GM18519 (cell line): ENCODE measurements around the gene BABAM1.

Experiments used
- ATAC-seq: cut with Tn5 transposase; IDR thresholded peaks from one replicate; pipeline ENCODE4 v1.9.1; 2021; ENCODE audit warnings: mild to moderate bottlenecking, moderate library complexity; ENCODE audit not compliant: unreplicated experiment, low FRiP score

BABAM1 gene

DNA sequence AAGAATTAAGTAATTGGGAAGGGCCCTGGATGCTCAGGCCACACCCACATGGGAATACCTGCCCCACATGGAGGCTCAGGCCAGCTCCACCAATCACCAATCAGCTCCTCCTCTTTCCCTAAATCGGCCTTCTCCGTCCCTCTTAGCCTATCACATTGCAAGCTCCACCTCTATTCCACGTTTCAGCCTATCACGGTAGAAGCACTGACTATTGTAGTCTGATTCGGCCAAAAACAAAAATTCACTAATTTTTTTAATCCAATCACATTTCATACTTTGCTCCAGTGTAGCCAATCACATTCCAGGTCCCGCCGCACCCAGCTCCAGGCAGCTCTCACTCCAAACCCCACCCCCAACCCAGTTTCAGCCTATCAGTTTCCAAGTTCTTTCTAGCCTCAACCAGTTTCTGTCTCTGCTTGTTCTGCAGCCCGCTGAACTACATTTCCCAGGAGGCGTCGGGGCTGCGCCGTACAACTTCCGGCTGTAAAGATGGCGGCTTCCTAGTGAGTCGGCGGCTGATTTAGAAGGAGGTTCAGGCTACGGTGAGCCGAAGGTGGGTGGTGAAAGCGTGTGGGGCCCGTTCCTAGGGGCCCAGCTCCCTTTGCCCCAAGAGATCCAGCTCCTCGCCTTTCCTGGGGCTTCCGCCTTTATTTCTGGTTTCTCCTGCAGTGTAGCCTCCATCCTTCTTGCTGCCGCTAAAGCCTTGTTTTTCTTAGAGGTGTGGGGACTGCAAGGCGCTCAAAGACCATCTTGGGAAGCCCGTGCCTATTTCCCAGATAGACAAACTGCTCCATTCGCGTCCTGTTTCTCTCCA, at the start of gene BABAM1:
BABAM1 (plus strand) TSS at position 469 of the 814 bp plus-strand sequence. CDS start 1,364 bp downstream, outside the sequence.
- ATAC-seq: peak; percentile 81

- no peak for ATAC-seq
These were observed 48.0 kb upstream of the BABAM1 start for GRCh38 chr19:17219286-17219685.

DNA sequence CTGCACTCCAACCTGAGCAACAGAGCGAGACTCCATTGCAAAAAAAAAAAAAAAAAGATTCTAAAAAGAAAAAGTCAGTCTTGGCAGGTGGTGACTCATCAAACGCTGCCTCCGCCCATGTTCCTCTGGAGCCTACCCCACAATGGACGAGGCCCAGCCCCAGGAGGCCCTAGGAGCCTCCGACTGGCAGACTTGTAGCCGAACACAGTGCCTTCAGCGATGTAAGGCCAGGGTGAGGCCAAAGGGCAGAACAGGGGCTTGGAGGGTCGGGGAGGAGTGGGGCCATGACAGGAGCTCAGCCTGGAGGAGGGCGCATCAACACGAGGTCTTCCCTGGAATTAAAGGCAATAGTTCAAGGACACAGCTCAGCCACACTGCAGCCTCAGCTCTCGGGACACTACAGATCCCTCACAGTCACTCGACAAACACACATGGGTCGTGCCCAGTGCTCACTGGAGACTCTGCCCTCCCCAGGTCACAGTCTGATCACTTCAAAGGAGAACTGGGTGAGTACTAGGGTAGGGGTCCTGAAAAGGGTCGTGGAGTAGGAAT, 47.0 kb upstream of the BABAM1 start:
- no peak for ATAC-seq

DNA sequence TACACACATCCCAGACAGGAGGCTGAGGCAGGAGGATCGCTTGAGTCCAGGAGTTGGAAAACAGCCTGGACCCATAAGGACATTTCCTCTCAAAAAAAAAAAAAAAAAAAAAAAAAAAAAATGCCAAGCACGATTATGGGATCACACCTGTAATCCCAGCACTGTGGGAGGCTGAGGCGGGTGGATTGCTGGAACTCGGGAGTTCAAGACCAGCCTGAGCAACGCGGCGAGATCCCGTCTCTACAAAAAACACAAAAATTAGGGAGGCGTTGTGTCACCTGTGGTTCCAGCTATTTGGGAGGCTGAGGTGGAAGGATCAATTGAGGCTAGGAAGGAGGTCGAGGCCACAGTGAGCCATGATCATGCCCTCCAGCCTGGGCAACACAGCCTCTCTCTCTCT, 42.2 kb upstream of the BABAM1 start:
- ATAC-seq: no peak

DNA sequence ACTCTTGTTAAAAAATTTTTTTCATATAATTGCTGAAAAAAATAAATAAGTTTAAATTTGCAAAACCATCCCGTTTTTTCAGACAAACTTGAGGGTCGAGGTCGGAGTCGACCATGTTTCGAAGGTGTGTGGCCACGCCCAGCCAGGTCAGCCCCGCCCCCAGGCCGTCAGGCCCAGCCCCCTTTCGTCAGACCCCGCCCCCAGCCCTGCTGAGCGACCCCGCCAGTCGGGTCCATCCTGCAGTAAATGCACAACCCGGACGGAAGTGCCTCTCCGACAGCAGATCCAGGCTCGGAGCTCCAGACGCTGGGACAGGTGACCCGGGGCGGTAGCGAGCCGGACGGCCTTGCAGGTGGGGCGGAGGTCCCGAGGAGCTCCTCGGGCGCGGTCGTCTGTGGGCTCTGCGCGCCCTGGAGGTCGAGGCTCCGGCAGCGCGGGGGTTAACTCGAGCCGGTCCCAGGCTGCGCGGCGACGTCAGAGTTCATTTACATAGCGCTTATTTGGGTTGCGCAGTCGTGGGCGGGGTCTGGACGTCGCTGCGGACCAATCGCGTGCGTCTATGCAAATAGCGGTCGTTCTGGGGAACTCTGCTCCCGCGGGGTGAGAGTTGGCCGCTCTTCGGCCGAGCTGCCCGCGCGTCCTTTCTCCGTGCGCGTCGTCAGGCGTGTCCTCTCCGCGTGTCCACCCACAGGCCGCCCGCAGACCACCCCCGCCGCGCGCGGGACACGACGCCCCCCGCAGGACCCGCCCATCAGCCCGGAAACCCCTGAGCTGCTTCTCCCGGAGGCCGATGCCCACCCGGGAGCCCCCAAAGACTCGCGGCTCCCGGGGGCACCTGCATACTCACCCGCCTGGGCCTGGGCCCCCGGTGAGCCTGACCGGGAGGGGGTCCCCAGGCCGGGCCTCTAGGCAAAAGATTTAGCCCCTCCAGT, 41.0 kb upstream of the BABAM1 start, which contains the start of gene OCEL1:
OCEL1 (plus strand) TSS at position 225 of the 932 bp plus-strand sequence; CDS start at position 247, 22 bp downstream.
- ATAC-seq: peak; percentile 74

DNA sequence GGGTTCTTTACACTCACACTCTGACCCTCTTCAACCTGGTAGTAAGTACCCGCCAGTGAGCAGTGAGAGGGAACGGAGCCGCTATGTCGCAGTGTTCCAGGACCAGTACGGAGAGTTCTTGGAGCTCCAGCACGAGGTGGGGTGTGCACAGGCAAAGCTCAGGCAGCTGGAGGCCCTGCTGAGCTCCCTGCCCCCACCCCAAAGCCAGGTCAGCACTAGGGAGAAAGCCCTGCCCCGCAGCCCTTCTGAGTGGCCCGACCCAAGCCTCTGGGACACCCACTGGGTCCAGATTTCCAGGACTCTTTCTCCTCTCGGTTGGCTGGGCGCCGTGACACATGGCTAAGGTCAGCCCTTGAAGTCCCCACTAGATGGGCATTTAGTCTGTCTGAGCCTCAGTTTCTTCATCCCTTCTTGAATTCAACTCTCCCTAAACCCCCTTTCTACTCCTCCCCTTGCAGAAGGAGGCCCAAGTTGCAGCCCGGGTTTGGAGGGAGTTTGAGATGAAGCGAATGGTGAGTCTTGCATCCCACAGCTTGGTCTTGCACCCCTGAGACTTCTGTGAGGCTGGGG, 39.4 kb upstream of the BABAM1 start:
- ATAC-seq: no peak

DNA sequence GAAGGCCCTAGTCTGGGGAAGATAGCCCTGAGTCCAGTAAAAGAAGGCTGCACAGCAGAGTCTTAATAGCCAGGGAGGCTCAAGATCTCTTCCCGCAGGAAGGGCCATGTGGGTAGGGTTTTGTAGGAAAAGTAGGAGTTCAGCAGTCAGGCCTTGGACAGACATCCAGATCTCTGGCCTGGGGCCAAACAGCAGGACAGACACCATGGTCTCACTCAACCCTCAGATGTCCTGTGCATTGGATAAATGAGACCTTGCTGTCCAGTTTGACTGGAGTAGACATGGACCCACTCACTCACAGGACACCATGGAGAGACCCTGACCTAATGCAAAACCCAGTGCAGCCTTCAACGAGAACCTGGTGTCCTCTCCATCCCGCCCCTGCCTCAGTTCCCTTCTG, 37.4 kb upstream of the BABAM1 start:
- ATAC-seq: no peak

DNA sequence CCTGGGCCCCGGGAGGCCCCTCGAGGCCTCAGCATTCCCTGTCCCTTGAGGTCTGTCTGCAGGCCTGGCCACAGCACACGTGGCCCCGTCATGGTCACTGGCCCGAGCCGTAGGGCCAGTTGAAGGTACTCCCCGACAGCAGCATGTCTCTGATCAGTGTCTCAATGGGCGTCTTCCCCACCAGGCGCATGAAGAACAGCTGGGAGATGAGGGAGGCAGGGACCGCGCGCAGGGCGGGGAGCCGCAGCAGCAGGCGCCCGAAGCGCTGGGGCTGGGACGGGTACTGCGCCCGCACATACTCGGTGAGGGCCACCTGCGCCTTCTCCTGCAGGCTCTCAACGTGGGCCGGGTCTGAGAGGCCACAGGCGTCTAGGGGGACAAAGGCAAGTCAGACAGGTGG, 35.0 kb upstream of the BABAM1 start:
- ATAC-seq: no peak

DNA sequence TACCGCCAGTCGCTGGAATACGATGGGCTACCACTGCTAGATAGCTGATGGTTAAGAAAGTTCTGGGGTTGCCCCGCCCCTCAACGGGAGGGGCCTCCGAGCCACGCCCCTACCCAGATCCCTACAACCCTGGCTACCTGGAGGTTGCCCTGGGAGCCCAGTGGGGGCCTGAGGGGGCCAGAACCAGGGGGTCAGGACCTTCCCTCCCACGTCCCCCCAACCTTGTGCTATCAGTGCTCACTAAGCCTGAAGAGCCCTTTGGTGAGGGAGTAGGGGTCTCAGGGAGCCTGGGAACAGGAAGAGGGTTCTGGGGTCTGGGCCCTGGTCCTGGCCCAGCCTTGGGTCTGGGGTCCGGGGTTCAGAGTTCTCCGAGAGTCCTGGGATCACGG, 32.3 kb upstream of the BABAM1 start:
- no peak for ATAC-seq

DNA sequence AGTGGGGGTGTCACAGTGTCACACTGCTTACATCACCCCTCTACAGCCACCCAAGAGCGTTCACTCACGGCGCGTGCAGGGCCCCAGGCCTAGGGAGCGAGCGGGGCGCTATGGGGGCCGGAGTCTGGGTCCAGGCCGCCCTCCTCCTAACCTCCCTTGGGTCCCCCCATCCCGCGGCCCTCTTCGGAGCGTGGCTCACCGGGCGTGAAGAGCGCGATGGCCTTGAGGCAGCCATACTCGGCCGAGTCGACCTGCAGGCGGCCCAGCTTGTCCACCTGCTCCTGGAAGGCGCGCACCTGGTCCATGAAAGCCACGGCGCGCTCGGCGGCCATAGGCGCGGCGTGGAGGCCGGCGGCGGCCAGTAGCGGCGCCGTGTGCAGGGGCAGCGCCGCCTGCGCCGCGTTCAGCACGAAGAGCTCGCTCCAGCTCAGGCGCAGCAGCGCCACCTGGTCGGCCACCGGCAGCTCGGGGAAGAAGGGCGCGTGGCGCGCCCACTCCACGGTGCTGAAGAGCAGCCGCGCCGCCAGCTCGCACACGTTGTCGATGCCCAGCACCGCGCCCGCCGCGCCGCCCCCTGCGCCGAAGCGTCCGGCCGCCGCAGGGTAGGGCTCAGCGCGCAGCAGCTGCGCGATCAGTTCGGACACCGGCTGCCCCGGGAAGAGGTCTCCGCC, 31.8 kb upstream of the BABAM1 start:
- peak; percentile 37 for ATAC-seq

DNA sequence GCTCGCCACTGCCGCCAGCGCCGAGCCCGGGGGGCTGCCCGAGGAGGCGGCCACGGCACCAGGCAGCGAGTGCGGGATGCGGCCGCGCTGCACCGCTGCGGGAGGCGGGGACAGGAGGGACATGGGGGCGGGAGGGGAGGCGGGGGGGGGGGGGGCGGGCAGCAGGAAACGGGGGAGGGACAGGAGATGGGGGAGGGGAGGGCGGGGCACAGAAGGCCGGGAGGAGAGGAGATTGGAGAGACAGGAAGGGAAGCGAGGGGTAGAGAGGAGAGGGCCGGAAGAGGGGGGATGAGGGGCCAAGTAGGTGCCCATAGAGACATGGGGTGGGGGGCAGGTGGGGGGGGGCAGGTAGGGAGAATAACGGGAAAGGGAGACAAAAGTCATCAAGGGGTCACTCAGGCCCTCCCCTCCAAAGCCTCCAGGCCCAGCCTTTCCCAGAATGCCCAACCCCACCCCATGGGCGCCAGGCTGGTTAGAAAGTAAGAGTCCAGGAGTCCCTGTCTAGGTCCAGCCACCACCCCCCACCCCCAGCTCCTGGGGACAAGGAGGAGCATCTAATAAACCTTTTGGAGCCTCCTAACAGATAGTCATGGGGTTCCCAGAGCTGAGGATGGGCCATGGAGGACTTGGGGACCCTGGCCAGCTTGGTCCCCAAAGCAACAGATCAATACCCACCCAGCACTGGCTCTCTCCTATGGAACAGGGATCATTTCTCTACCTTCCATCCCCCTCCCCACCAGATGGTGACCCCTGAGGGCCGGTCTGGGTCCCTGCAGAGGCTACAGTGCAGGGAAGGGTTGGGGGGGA, 31.1 kb upstream of the BABAM1 start:
- ATAC-seq: no peak

GRCh38 chr19:17236811-17237543, 30.3 kb upstream of the BABAM1 start:
- no peak for ATAC-seq

GRCh38 chr19:17237747-17238706, 29.2 kb upstream of the BABAM1 start:
- no peak for ATAC-seq

DNA sequence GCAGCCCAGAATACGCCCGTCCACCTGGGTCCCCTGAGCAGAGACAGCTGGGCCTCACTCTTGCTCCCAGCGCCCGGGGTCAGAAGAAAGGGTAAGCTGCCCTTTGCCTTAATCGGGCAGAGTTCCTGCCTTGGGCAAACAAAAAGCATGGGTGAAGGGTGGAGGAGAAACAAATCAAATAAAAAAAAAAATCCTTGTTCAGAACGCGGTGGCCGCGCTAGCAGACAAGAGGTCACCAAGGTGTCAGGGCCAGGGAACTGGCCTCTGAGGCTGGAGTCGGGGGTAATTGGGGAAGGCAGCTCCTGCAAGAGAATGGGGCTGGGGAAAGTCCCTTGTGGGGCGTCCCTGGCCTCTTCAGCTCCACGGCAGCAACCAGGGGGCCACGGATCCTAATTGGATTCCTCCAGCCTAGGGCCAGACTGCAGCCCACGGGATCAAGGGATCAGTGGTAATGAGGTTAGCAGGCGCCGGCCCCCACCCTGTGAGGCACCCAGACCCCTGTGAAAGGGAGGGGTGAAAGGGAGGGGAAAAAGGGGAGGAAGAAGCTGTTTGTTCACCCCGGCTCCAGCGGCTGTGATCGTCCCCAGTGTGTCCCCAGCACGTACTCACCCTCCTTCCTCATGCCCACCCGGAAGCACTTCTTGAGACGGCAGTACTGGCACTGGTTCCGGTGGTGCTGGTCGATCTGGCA, 27.0 kb upstream of the BABAM1 start:
- no peak for ATAC-seq

DNA sequence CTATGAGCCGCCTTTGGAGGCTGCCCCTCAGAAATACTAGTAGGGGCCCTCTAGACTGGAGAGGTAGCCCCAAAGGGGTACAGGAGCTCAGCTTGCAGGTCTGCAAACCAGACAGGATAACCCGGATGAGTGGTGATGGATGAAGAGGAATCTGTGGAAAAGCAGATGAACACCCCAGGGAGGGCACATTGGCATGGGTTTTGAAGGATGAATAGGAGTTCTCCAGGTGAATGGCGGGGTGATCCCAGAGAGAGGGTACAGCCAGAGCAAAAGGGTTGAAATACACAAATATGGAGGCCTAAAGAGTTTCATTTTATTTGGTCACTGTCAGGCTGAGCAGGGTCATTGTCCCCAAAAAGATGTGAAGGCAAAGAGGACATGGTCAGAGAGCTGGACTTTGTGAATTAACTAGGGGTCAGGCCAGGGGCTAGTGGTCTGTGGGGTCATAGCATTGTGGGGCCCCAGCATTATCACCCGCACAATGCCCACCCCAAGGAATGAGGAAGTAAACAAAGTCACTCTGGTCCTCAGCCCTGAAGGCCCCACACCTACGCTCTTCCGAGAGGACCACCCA, 26.3 kb upstream of the BABAM1 start:
- no peak for ATAC-seq

DNA sequence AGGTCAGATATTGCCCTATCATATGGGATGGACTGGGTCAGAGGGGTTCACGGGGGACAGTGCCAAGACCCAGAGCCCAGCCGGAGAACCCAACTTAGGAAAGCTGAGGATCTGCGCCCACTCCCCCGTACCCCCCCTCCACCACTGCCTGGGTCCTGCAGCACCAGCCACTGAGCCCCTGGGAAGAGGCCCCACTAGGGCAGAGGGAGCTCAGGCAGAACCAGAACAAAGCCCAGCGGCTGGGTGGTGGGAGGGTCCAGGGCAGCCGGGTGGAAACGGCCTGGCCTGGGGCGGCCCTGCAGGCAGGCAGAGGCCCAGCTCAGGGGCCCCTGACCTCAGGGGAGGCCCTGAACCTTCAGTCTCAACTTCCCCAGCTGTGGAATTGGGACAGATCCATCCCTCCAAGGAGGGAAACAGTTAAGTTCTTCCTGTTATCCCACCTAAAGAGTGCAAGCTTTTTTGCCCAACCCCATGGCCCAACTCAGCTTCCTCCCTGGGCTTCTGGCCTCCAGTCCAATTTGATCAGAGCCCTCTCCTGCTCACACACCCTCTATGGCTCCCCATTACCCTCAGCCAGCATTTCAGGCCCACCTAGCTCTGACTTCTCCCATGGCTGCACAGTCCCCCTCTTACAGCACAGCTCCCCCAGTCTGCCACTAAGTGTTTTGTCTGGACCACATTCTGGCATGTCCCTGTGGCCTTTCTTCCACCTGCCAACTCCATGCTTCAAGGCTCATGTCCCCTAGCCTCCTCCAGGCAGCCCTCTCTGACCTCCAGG, 24.6 kb upstream of the BABAM1 start:
- no peak for ATAC-seq
